Endothelial cell of umbilical vein (primary cell): ENCODE results near the gene RALA. TPM values are rescaled to one million over a fixed set of nuclear protein-coding genes. Genes with fewer than 3 reads are reported as not detected.
A peak's percentile ranks its signal among the peaks of the same experiment; 100 is the strongest.

Experiments used
- BruUV-seq: library from RNA; stranded (reverse); fragments of 400-500 nt; replicated peaks from 2 replicates; lab custom pipeline; 2021; lab: Mats Ljungman, UMichigan
- CTCF ChIA-PET: fragments of 300-600, 350-600 bp; sonication (Branson Sonifier 250); formaldehyde crosslinking; loops from one replicate; lab custom pipeline; 2021; ENCODE audit warnings: antibody characterized with exemption, inconsistent platforms; lab: Charles Lee
- POLR2A ChIA-PET: fragments of 300-600, 350-600 bp; sonication (Branson Sonifier 250); formaldehyde crosslinking; loops from one replicate; lab custom pipeline; 2021; ENCODE audit warnings: antibody characterized with exemption, inconsistent platforms; lab: Charles Lee
- DNase-seq: peaks from one replicate; pipeline ENCODE4 v3.0.0-alpha.2; 2011; ENCODE audit warnings: low read depth, low spot score
- FAIRE-seq: peaks from 2 replicates; lab custom pipeline; 2011; peaks lifted over from hg19 to GRCh38; lab: Jason Lieb, UNC
- H2AFZ ChIP-seq: 2 replicates; pipeline ENCODE4 v1.6.0; 2012; ENCODE audit warnings: low read depth, low read length, control low read depth, inconsistent platforms
- H3K27ac ChIP-seq: 2 replicates; pipeline ENCODE4 v1.5.1; 2011; ENCODE audit warnings: low read depth, mild to moderate bottlenecking, control low read depth, low read length, moderate library complexity; ENCODE audit not compliant: insufficient read depth
- H3K27me3 ChIP-seq, 2 experiments: 2 replicates each; pipeline versions ENCODE4 v1.6.0 to v1.6.1; 2011; ENCODE audit warnings: low read length in 2 of 2, mixed read lengths in 1 of 2; ENCODE audit not compliant: control insufficient read depth in 2 of 2, insufficient read depth in 2 of 2
- H3K36me3 ChIP-seq, 2 experiments: 2 replicates in 1 of 2; 3 replicates in 1 of 2; pipeline ENCODE4 v1.5.1; 2011; ENCODE audit warnings: low read length in 2 of 2, mild to moderate bottlenecking in 1 of 2, moderate library complexity in 1 of 2; ENCODE audit not compliant: control insufficient read depth in 2 of 2, insufficient read depth in 2 of 2; ENCODE audit errors: extremely low read depth in 1 of 2
- H3K4me1 ChIP-seq: 3 replicates; pipeline ENCODE4 v1.5.1; 2011; ENCODE audit warnings: mild to moderate bottlenecking, low read length; ENCODE audit not compliant: control insufficient read depth, insufficient read depth; ENCODE audit errors: extremely low read depth
- H3K4me2 ChIP-seq: 2 replicates; pipeline ENCODE4 v1.6.1; 2011; ENCODE audit warnings: low read length, control low read depth, mixed read lengths; ENCODE audit not compliant: insufficient read depth
- H3K4me3 ChIP-seq, 3 experiments: fragments of 200-600 bp in 1 of 3; sonication (generic), shearing (Covaris generic) in 1 of 3; replicated peaks in 1 of 3; 2 replicates each; pipeline ENCODE4 v1.5.1; 2011 to 2016; ENCODE audit warnings: control low read depth in 3 of 3, low read length in 3 of 3, mild to moderate bottlenecking in 2 of 3, inconsistent platforms in 1 of 3, low read depth in 1 of 3, moderate library complexity in 1 of 3; ENCODE audit not compliant: insufficient read depth in 1 of 3
- H3K79me2 ChIP-seq: 2 replicates; pipeline ENCODE4 v1.6.0; 2012; ENCODE audit warnings: low read length, inconsistent platforms; ENCODE audit not compliant: control insufficient read depth, insufficient read depth
- H3K9ac ChIP-seq: replicated peaks from 2 replicates; pipeline ENCODE3; 2011; ENCODE audit warnings: low read length, control low read depth; ENCODE audit not compliant: insufficient read depth; ENCODE audit errors: extremely low read depth
- H3K9me1 ChIP-seq: replicated peaks from 3 replicates; pipeline ENCODE4 v1.6.0; 2011; ENCODE audit warnings: mild to moderate bottlenecking, low read length; ENCODE audit not compliant: control insufficient read depth, insufficient read depth; ENCODE audit errors: extremely low read depth
- H3K9me3 ChIP-seq: replicated peaks from 2 replicates; pipeline ENCODE4 v1.5.1; 2012; ENCODE audit warnings: low read length, inconsistent platforms; ENCODE audit not compliant: control insufficient read depth, insufficient read depth
- H4K20me1 ChIP-seq: replicated peaks from 2 replicates; pipeline ENCODE3; 2011; ENCODE audit warnings: mild to moderate bottlenecking, low read length; ENCODE audit not compliant: control insufficient read depth, insufficient read depth; ENCODE audit errors: extremely low read depth
- CTCF ChIP-seq, 2 donors: IDR thresholded peaks; 1 replicate in 1 of 2; 2 replicates in 1 of 2; pipeline ENCODE4 v1.5.1; 2011; ENCODE audit warnings: low read length in 2 of 2, mild to moderate bottlenecking in 2 of 2, moderate library complexity in 2 of 2, control low read depth in 1 of 2, inconsistent platforms in 1 of 2, low read depth in 1 of 2; ENCODE audit not compliant: insufficient read depth in 1 of 2; ENCODE audit errors: extremely low read depth in 1 of 2
- GATA2 ChIP-seq: IDR thresholded peaks from 2 replicates; pipeline ENCODE4 v1.7.0; 2011; ENCODE audit warnings: low read depth, mild to moderate bottlenecking, moderate library complexity, mixed read lengths, low read length; ENCODE audit not compliant: insufficient read length, insufficient read depth
- JUN ChIP-seq: IDR thresholded peaks from 2 replicates; pipeline ENCODE4 v1.6.1; 2011; ENCODE audit warnings: borderline replicate concordance, low read depth; ENCODE audit not compliant: insufficient read length, insufficient read depth
- MYC ChIP-seq: IDR thresholded peaks from one replicate; pipeline ENCODE4 v1.6.1; 2011; ENCODE audit warnings: mild to moderate bottlenecking, low read depth, low read length
- POLR2A ChIP-seq: IDR thresholded peaks from 2 replicates; pipeline ENCODE4 v1.6.1; 2012; ENCODE audit warnings: low read depth, mild to moderate bottlenecking, control low read depth, low read length
- POLR2AphosphoS5 ChIP-seq: IDR thresholded peaks from 2 replicates; pipeline ENCODE4 v1.6.1; 2012; ENCODE audit warnings: low read depth, mild to moderate bottlenecking, control low read depth, low read length, moderate library complexity; ENCODE audit not compliant: insufficient read depth
- dilution Hi-C: fragments of 300-500 bp; cut with MboI; formaldehyde crosslinking; loops from one replicate; pipeline ENCODE4 v1.15.0; 2019; ENCODE audit warnings: low sequenced_read_pairs; ENCODE audit not compliant: extremely low pct_ligation_motif_present
- intact Hi-C: fragments of 100-400 bp; cut with micrococcal nuclease; formaldehyde crosslinking; loops from one replicate; pipeline ENCODE4 v1.10.0; 2022
- polyA plus RNA-seq, 4 experiments: library from polyadenylated mRNA; depleted of rRNA in 3 of 4; stranded (reverse) in 3 of 4; unstranded in 1 of 4; fragments of >200 nt; gene quantifications; 2 replicates each; pipeline versions ENCODE4 v1.2.1 to v1.2.3, GENCODE V29; 2011 to 2012; ENCODE audit warnings: missing spikeins in 1 of 4
- total RNA-seq: library from RNA; stranded (reverse); gene quantifications from 2 replicates; pipeline ENCODE4 v1.2.3, GENCODE V29; 2021
- TF ChIP-seq, protein P1 (sequence below): IDR thresholded peaks from 2 replicates; pipeline ENCODE4 v1.6.1; 2011; ENCODE audit not compliant: insufficient read depth, insufficient read length

Gene RALA
- total and polyA plus RNA-seq, 2 donors (not counting 3 experiments of a cell fraction or from before 2014, with no cell fraction given), result 91.1 to 191 TPM

DNA sequence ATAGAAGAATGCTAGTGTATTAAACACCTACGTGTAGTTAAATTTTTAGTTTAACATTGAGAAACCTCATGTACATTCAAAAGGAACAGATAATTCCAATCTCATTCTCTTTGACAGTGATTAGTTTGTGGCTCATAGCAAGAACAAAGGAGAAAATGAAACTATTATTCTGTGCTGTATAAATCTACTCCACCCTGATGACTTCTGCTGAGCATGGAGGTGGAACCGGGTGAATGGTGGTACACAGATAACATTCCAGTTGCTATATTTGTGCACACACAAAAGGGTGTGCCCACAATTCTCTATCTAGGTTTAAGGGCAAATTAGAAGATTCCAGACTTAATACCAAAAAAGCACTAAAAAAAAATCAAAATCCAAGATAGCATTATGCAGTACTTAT lies 17.0 kb upstream of the RALA start:
- dilution Hi-C loops (no loop called here), intact Hi-C loops (loop anchor here (5.0 kb wide), 1 partner anchor 341 kb away; no protein-coding TSS in a partner anchor)
- H3K4me3 ChIP-seq, result no peak overlapping the region
- TF ChIP-seq CTCF (IDR thresholded peaks at IDR 0.05; ENCODE audit: extremely low read depth in 1 of 2, insufficient read depth in 1 of 2, low read depth in 1 of 2, low read length in 2 of 2) (no peak), POLR2A (no peak), JUN (no peak), MYC (no peak), GATA2 (no peak)
- H3K27me3 ChIP-seq, result no peaks in the 10 kb centered on the region
- CTCF ChIA-PET, result interaction anchor here (1.4 to 4.8 kb wide), 2 partner anchors 13 to 26 kb away, joined by 4 to 25 read pairs; no protein-coding TSS in a partner anchor
- H3K9me1 ChIP-seq, result no peaks in the 10 kb centered on the region
- no peaks in the 10 kb centered on the region for H3K36me3 ChIP-seq
- H3K4me1 ChIP-seq, result peaks cover 67% of the 10 kb centered on the region
- POLR2A ChIA-PET, result no interaction called here
- BruUV-seq, result no TSS peak
- no peak overlapping the region for H3K9ac ChIP-seq
- FAIRE-seq (no peak), DNase-seq (no peak)
- no peaks in the 10 kb centered on the region for H3K9me3 ChIP-seq
- no peak overlapping the region for H2AFZ ChIP-seq
- no peaks in the 10 kb centered on the region for H4K20me1 ChIP-seq
- no peak overlapping the region for H3K27ac ChIP-seq
- no peaks in the 10 kb centered on the region for H3K79me2 ChIP-seq
- no peak overlapping the region for H3K4me2 ChIP-seq

DNA sequence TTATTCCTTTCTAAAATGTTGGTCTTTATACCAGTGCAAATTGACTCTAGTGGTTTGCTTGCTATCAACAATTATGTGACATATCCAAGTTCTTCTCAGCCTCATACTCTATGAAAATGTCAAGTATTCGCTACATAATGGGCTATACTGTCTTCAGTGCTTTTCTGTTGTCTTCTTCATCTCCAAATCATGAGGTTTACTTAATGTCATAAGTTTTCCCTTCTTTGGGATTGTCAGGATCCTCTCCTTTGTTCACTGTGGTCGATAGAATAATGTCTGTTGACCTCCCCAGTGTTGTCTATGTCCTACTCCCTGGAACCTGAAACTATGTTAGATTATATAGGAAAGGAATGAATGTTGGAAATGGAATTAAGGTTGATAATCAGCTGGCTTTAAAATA lies 16.4 kb upstream of the RALA start:
- peaks cover 69% of the 10 kb centered on the region for H3K4me1 ChIP-seq
- H3K27me3 ChIP-seq, result no peaks in the 10 kb centered on the region
- no peak overlapping the region for H3K4me3 ChIP-seq
- FAIRE-seq (no peak), DNase-seq (no peak)
- dilution Hi-C loops, result no loop called here
- BruUV-seq, result no TSS peak
- intact Hi-C loops, result loop anchor here (5.0 kb wide), 1 partner anchor 340 kb away; no protein-coding TSS in a partner anchor
- ChIA-PET CTCF (interaction anchor here (1.4 to 4.8 kb wide), 2 partner anchors 13 to 27 kb away, joined by 4 to 25 read pairs; no protein-coding TSS in a partner anchor), POLR2A (no interaction called here)
- peak overlapping the region; percentile 99 for H3K27ac ChIP-seq
- H3K4me2 ChIP-seq, result no peak overlapping the region
- no peaks in the 10 kb centered on the region for H3K9me3 ChIP-seq
- no peak for TF ChIP-seq CTCF (IDR thresholded peaks at IDR 0.05; ENCODE audit: extremely low read depth in 1 of 2, insufficient read depth in 1 of 2, low read depth in 1 of 2, low read length in 2 of 2)
- peak; percentile 34 for TF ChIP-seq GATA2
- TF ChIP-seq POLR2AphosphoS5, result no peak
- TF ChIP-seq, protein P1, sequence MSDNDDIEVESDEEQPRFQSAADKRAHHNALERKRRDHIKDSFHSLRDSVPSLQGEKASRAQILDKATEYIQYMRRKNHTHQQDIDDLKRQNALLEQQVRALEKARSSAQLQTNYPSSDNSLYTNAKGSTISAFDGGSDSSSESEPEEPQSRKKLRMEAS, result no peak
- no peak overlapping the region for H3K9ac ChIP-seq
- H2AFZ ChIP-seq, result no peak overlapping the region
- H3K36me3 ChIP-seq, result no peaks in the 10 kb centered on the region
- no peaks in the 10 kb centered on the region for H3K9me1 ChIP-seq
- no peaks in the 10 kb centered on the region for H4K20me1 ChIP-seq
- no peaks in the 10 kb centered on the region for H3K79me2 ChIP-seq
